ENCODE results near the gene SYNDIG1.

DNA sequence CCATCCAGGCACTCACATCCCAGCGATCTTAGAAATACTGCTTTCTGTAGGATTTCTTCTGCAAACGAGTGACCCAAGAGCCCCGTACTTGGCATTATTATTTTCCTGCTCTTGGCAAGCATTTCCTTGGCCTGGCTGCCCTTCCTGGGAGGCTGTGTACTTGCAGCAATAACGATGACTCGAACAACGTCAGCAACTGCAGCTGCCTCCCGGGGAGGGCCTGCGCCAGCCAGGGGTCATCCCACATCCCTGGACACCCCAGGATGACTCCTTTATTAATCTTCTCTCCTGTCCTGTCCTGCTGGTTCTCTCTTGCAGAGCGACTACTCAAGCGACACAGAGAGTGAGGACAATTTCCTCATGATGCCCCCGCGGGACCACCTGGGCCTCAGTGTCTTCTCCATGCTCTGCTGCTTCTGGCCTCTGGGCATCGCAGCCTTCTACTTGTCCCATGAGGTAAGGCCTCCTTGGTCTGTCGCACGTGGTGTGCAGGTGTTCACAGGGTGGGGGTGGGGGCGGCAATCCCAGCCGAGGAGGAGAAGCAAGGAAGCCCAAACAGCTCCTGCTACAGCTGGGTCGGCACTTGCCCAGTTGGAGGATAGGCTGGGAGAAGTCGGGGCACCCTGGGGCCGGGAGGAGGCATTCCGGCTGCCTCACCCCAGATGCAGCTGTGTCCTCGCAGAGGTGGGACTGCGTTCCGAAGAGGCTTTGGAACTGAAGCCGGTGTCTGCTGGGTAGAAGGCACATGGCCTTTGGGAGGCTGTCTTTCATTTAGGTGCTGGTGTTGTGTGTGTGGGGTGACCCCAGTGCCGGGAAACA, 115.3 kb downstream of the SYNDIG1 start:
- TF ChIP-seq POLR2A (IDR thresholded peaks at IDR 0.05) = no peak
- TF ChIP-seq, protein P1, sequence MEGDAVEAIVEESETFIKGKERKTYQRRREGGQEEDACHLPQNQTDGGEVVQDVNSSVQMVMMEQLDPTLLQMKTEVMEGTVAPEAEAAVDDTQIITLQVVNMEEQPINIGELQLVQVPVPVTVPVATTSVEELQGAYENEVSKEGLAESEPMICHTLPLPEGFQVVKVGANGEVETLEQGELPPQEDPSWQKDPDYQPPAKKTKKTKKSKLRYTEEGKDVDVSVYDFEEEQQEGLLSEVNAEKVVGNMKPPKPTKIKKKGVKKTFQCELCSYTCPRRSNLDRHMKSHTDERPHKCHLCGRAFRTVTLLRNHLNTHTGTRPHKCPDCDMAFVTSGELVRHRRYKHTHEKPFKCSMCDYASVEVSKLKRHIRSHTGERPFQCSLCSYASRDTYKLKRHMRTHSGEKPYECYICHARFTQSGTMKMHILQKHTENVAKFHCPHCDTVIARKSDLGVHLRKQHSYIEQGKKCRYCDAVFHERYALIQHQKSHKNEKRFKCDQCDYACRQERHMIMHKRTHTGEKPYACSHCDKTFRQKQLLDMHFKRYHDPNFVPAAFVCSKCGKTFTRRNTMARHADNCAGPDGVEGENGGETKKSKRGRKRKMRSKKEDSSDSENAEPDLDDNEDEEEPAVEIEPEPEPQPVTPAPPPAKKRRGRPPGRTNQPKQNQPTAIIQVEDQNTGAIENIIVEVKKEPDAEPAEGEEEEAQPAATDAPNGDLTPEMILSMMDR (IDR thresholded peaks at IDR 0.05) = no peak
